ENCODE measurements around the gene CUL3.

CUL3 gene

GRCh38 chr2:224466304-224466895, 118.8 kb downstream of the CUL3 start:
- no peak for FAIRE-seq

- FAIRE-seq, result no peak
Measured at GRCh38 chr2:224461391-224461790, 123.8 kb downstream of the CUL3 start.

GRCh38 chr2:224457408-224458096, 127.6 kb downstream of the CUL3 start:
- FAIRE-seq, result no peak

GRCh38 chr2:224453892-224454291, 131.3 kb downstream of the CUL3 start:
- FAIRE-seq, result no peak

- FAIRE-seq, result no peak
Measured at GRCh38 chr2:224449212-224450147, 135.7 kb downstream of the CUL3 start.

GRCh38 chr2:224448236-224448635, 136.9 kb downstream of the CUL3 start:
- no peak for FAIRE-seq

GRCh38 chr2:224444783-224445182, 140.4 kb downstream of the CUL3 start:
- no peak for FAIRE-seq

- no peak for FAIRE-seq
Measured at GRCh38 chr2:224444021-224444420, 141.1 kb downstream of the CUL3 start.

GRCh38 chr2:224442071-224442967, 142.8 kb downstream of the CUL3 start:
- FAIRE-seq, result no peak

- no peak for FAIRE-seq
Measured at GRCh38 chr2:224440988-224441387, 144.2 kb downstream of the CUL3 start.

- no peak for FAIRE-seq
Measured at GRCh38 chr2:224438726-224439125, 146.4 kb downstream of the CUL3 start.

GRCh38 chr2:224436634-224437033, 148.5 kb downstream of the CUL3 start:
- no peak for FAIRE-seq

GRCh38 chr2:224434618-224435017, 150.5 kb downstream of the CUL3 start:
- no peak for FAIRE-seq

GRCh38 chr2:224433442-224433841, 151.7 kb downstream of the CUL3 start:
- FAIRE-seq, result no peak

- FAIRE-seq, result no peak
Measured at GRCh38 chr2:224432003-224432579, 153.1 kb downstream of the CUL3 start.

GRCh38 chr2:224429441-224429810, 155.7 kb downstream of the CUL3 start:
- FAIRE-seq, result no peak

GRCh38 chr2:224428787-224429440, 156.2 kb downstream of the CUL3 start:
- FAIRE-seq, result no peak

GRCh38 chr2:224427471-224427870, 157.7 kb downstream of the CUL3 start:
- FAIRE-seq, result no peak

- FAIRE-seq, result no peak
Measured at GRCh38 chr2:224426656-224427055, 158.5 kb downstream of the CUL3 start.

GRCh38 chr2:224421065-224421464, 164.1 kb downstream of the CUL3 start:
- FAIRE-seq, result no peak
